RWPE2 (cell line): ENCODE measurements around the gene NHS.

Experiments
- ATAC-seq: fragments of 200-7000 bp; cut with Tn5 transposase; 3 replicates; pipeline ENCODE4 v1.9.1; 2021; ENCODE audit warnings: low read depth
- DNase-seq: peaks from one replicate; pipeline ENCODE4 v3.0.0-alpha.2; 2020; ENCODE audit warnings: low spot score
- H3K27ac ChIP-seq: fragments of 450-650 bp; 2 replicates; pipeline ENCODE4 v1.5.1; 2017; ENCODE audit warnings: mild to moderate bottlenecking; ENCODE audit not compliant: poor library complexity, severe bottlenecking
- H3K27me3 ChIP-seq: fragments of 250-450 bp; sonication (Bioruptor Pico); 2 replicates; pipeline ENCODE4 v1.5.1; 2021; ENCODE audit warnings: mild to moderate bottlenecking, moderate library complexity; ENCODE audit not compliant: insufficient read depth, poor library complexity, severe bottlenecking
- H3K36me3 ChIP-seq: fragments of 250-450 bp; sonication (Bioruptor Pico); 2 replicates; pipeline ENCODE4 v1.5.1; 2020; ENCODE audit warnings: low read depth, mild to moderate bottlenecking, moderate library complexity
- H3K4me1 ChIP-seq: fragments of 250-450 bp; sonication (Bioruptor Pico); 2 replicates; pipeline ENCODE4 v1.5.1; 2021; ENCODE audit warnings: mild to moderate bottlenecking, moderate library complexity; ENCODE audit not compliant: insufficient read depth, poor library complexity, severe bottlenecking
- H3K4me3 ChIP-seq: fragments of 250-450 bp; sonication (Bioruptor Pico); 2 replicates; pipeline ENCODE4 v1.5.1; 2021; ENCODE audit warnings: mild to moderate bottlenecking, moderate library complexity; ENCODE audit not compliant: severe bottlenecking
- H3K9me3 ChIP-seq: fragments of 250-450 bp; sonication (Bioruptor Pico); 2 replicates; pipeline ENCODE4 v1.5.1; 2021; ENCODE audit warnings: mild to moderate bottlenecking, moderate library complexity; ENCODE audit not compliant: severe bottlenecking
- TF ChIP-seq, protein P1 (sequence below): fragments of 450-650 bp; IDR thresholded peaks from one replicate; pipeline ENCODE4 v1.5.1; 2017; ENCODE audit warnings: mild to moderate bottlenecking, moderate library complexity; ENCODE audit not compliant: poor library complexity, severe bottlenecking

Gene NHS

GRCh38 chrX:17425551-17425950, 50.6 kb downstream of the NHS start:
- no peaks in the 10 kb centered on the region for H3K9me3 ChIP-seq
- H3K36me3 ChIP-seq = no peaks in the 10 kb centered on the region
- DNase-seq (no peak), ATAC-seq (no peak)
- no peaks in the 10 kb centered on the region for H3K4me1 ChIP-seq
- no peaks in the 10 kb centered on the region for H3K27me3 ChIP-seq
- TF ChIP-seq, protein P1, sequence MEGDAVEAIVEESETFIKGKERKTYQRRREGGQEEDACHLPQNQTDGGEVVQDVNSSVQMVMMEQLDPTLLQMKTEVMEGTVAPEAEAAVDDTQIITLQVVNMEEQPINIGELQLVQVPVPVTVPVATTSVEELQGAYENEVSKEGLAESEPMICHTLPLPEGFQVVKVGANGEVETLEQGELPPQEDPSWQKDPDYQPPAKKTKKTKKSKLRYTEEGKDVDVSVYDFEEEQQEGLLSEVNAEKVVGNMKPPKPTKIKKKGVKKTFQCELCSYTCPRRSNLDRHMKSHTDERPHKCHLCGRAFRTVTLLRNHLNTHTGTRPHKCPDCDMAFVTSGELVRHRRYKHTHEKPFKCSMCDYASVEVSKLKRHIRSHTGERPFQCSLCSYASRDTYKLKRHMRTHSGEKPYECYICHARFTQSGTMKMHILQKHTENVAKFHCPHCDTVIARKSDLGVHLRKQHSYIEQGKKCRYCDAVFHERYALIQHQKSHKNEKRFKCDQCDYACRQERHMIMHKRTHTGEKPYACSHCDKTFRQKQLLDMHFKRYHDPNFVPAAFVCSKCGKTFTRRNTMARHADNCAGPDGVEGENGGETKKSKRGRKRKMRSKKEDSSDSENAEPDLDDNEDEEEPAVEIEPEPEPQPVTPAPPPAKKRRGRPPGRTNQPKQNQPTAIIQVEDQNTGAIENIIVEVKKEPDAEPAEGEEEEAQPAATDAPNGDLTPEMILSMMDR = no peak
- no peak overlapping the region for H3K4me3 ChIP-seq
- no peak overlapping the region for H3K27ac ChIP-seq

DNA sequence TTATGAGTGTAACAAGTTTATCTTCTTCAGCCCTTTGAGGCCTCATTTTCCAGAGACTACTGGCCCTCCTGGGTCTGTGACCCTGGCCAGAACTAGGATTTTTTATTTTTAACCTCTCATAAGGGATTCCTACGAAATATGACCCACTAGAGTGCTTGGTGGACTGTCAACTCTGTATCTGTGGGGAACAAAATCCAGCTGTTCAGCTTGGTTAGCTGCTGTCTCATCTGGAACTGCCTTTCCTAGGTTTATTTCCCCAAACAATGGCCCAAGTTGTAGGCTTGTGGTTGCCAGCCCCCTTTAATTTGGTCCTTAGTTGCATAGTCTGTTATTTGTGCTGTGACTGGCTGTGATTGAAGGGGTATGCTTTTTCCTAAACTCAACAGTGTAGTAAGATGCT, 56.2 kb downstream of the NHS start:
- ATAC-seq (no peak), DNase-seq (no peak)
- Histone ChIP-seq H3K36me3 (no peaks in the 10 kb centered on the region), H3K9me3 (no peaks in the 10 kb centered on the region), H3K27me3 (no peaks in the 10 kb centered on the region), H3K4me3 (no peak overlapping the region), H3K4me1 (no peaks in the 10 kb centered on the region), H3K27ac (no peak overlapping the region)
- TF ChIP-seq, protein P1 = no peak

DNA sequence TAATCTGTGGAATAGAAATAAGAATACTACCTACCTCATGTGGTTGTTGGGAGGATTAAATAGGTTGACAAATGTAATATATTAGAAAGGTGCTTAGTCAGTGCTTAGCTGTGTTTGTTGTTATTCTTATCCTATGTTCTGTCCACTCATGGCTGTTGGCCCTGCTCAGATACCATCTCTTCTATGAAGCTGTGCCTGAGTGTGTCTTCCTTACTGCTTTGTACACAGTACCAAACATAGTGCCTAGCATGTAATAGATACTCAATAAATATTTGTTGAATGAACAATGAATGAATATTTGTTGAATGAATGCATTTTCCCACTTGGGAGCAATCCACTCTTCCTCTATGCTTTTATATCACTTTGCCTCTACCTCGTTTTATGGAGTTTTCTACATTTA, 57.2 kb downstream of the NHS start:
- TF ChIP-seq, protein P1 = no peak
- Histone ChIP-seq H3K27ac (no peak overlapping the region), H3K4me3 (no peak overlapping the region), H3K9me3 (no peaks in the 10 kb centered on the region), H3K36me3 (no peaks in the 10 kb centered on the region), H3K27me3 (no peaks in the 10 kb centered on the region), H3K4me1 (no peaks in the 10 kb centered on the region)
- ATAC-seq (no peak), DNase-seq (no peak)

- ATAC-seq (no peak), DNase-seq (no peak)
- Histone ChIP-seq H3K4me3 (no peak overlapping the region), H3K4me1 (no peaks in the 10 kb centered on the region), H3K27me3 (no peaks in the 10 kb centered on the region), H3K36me3 (no peaks in the 10 kb centered on the region), H3K27ac (no peak overlapping the region), H3K9me3 (no peaks in the 10 kb centered on the region)
- TF ChIP-seq, protein P1 = no peak
Measured at GRCh38 chrX:17433965-17434364, 59.0 kb downstream of the NHS start.

- DNase-seq (no peak), ATAC-seq (no peak)
- TF ChIP-seq, protein P1 = no peak
- no peaks in the 10 kb centered on the region for H3K27me3 ChIP-seq
- H3K4me1 ChIP-seq = no peaks in the 10 kb centered on the region
- no peak overlapping the region for H3K4me3 ChIP-seq
- no peaks in the 10 kb centered on the region for H3K36me3 ChIP-seq
- H3K27ac ChIP-seq = no peak overlapping the region
- H3K9me3 ChIP-seq = no peaks in the 10 kb centered on the region
Measured at GRCh38 chrX:17435476-17435875, 60.5 kb downstream of the NHS start.
